ENCODE results near the gene SMAP1. TPM values are rescaled to one million over a fixed set of nuclear protein-coding genes. Genes with fewer than 3 reads are reported as not detected.

Gene SMAP1
- total RNA-seq, 1 experiment from 2014 or later = 46.7 TPM

DNA sequence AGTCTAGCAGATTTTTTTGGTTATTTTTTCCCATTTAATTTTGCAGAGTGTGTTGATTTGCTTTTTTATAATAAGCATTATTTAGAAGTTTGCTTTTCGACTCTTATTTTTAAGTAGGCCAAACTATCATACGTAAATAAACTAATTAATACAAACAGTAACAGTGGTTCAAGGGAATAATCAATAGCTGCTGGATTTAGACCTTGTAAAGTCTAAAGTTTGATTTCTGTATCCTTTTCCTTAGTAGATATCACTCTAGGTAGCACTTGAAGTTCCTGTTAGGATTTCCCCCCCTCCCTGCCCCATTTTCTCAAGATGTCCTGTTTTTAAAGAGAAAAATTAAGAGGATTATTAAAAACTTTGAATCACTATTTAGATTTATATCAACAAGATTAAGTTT, 153.1 kb downstream of the SMAP1 start:
- in situ Hi-C loops (cut with HindIII; ENCODE audit: low sequenced_read_pairs) = no loop called here
- no peak for DNase-seq (ENCODE audit: low spot score)

DNA sequence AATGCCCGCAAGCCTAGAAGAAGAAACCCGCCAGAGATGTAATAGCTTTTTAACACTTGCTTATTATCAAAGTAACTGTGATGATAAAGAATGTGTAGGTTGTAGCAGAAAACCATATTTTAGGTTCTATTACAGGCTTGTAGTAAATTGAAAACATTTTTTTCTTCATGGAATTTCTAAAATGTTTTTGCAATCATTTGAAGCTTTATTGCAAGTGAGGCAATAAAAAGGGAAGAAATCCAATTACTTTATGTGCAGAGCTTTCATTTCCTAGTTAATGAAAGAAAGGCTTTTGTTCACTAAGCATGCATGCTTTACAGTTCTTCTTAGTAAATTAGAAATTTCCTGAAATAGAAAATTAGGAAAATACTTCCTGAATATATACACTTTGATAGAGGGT, 154.1 kb downstream of the SMAP1 start:
- in situ Hi-C loops (cut with HindIII; ENCODE audit: low sequenced_read_pairs) = no loop called here
- DNase-seq (ENCODE audit: low spot score) = no peak

GRCh38 chr6:70823651-70824050, 156.0 kb downstream of the SMAP1 start:
- in situ Hi-C loops (cut with HindIII; ENCODE audit: low sequenced_read_pairs) = no loop called here
- DNase-seq (ENCODE audit: low spot score) = no peak

DNA sequence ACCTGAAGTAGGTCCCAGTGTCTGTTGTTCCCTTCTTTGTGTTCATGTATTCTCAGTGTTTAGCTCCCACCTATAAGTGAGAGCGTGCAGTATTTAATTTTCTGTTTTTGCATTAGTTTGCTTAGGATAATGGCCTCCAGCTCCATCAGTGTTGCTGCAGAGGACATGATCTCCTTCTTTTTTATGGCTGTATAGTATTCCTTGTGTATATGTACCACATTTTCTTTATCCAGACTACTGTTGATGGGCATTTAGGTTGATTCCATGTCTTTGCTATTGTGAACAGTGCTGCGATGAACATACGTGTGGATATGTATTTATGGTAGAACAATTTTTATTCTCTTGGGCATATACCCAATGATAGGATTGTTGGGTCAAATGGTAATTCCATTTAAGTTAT, 163.7 kb downstream of the SMAP1 start:
- in situ Hi-C loops (cut with HindIII; ENCODE audit: low sequenced_read_pairs) = no loop called here
- DNase-seq (ENCODE audit: low spot score) = no peak

GRCh38 chr6:70834520-70834919, 166.8 kb downstream of the SMAP1 start:
- in situ Hi-C loops (cut with HindIII; ENCODE audit: low sequenced_read_pairs) = no loop called here
- DNase-seq (ENCODE audit: low spot score) = no peak

- in situ Hi-C loops (cut with HindIII; ENCODE audit: low sequenced_read_pairs) = no loop called here
These were observed 171.2 kb downstream of the SMAP1 start for GRCh38 chr6:70838907-70839285.

DNA sequence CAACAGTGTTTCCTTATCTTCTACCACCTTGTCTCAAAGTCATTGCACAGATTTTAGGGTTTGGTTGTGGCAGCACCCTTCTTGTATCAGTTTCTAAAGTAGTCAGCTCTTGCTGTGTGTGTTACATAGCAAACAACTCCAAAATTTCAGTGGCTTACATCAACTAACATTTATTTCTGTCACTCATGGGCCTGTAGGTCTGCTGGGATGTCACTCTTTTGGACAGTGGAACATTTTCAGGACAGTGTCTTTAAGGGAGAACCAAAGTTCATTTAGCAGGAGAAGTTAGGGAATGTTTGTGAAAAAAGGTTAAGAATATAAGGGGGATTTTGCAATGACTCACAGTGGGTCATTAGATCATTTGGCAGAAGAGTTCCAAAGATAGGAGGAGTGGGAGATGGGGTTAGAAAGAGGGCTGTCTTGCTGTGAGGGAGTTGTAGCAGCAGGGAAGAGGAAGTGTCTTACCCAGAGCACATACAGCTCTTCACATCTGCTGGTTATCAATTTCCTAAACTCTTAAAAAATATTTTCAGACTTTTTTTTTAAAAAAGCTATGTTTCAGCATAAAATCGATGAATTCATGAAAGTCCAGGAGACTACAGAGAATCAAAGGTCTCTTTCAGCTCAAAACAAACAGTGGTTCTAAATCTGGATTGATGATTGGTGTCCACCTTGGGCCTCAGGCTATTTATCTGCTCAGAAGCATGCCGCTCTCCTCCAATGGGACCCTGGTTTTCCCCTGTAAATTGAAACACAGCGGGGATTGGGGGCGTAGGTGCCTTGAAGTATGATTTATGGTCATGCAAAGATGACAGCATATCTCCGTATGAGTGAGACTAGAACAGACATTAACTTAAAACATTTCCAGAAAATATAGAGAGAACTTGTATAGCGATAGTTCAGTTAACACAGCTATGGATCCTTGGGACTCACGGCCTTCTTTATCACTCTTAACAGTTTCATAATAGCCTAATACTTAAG, 171.9 kb downstream of the SMAP1 start:
- DNase-seq (ENCODE audit: low spot score) = no peak
- in situ Hi-C loops (cut with HindIII; ENCODE audit: low sequenced_read_pairs) = no loop called here

More at GRCh38 chr6:70838907-70839285, 171.2 kb downstream of the SMAP1 start:
- DNase-seq (ENCODE audit: low spot score) = no peak

- in situ Hi-C loops (cut with HindIII; ENCODE audit: low sequenced_read_pairs) = no loop called here
- no peak for DNase-seq (ENCODE audit: low spot score)
These were observed 173.4 kb downstream of the SMAP1 start for GRCh38 chr6:70841112-70841511.

DNA sequence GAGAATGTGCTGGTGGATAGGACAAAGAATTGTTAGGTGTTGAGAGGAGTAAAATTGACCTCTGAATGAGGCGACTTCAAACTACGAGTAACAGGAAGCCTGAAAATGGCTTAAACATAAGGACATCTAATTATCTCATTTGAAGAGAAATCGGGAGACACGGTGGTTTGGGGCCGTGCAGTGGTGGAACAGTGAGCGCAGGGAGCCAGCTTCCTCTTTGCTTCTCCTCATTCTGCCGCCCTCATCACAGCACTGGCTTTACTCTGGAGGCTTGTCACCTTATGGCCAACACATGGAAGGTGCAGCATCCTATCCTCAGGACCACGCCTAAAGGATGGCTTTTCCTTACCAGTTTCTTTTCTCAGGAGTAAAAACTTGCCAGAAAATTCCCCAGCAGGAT, 174.9 kb downstream of the SMAP1 start:
- DNase-seq (ENCODE audit: low spot score) = no peak
- in situ Hi-C loops (cut with HindIII; ENCODE audit: low sequenced_read_pairs) = no loop called here

GRCh38 chr6:70843328-70843918, 175.7 kb downstream of the SMAP1 start:
- in situ Hi-C loops (cut with HindIII; ENCODE audit: low sequenced_read_pairs) = no loop called here
- DNase-seq (ENCODE audit: low spot score) = no peak

- no peak for DNase-seq (ENCODE audit: low spot score)
- in situ Hi-C loops (cut with HindIII; ENCODE audit: low sequenced_read_pairs) = no loop called here
These were observed 176.6 kb downstream of the SMAP1 start for GRCh38 chr6:70844301-70844700.

GRCh38 chr6:70846207-70846835, 178.6 kb downstream of the SMAP1 start:
- DNase-seq (ENCODE audit: low spot score) = no peak
- in situ Hi-C loops (cut with HindIII; ENCODE audit: low sequenced_read_pairs) = no loop called here

GRCh38 chr6:70847106-70848084, 179.7 kb downstream of the SMAP1 start:
- DNase-seq (ENCODE audit: low spot score) = peak; percentile 66

GRCh38 chr6:70849348-70850069, 181.8 kb downstream of the SMAP1 start:
- in situ Hi-C loops (cut with HindIII; ENCODE audit: low sequenced_read_pairs) = no loop called here
- no peak for DNase-seq (ENCODE audit: low spot score)

More at GRCh38 chr6:70847106-70848084, 179.7 kb downstream of the SMAP1 start:
- in situ Hi-C loops (cut with HindIII; ENCODE audit: low sequenced_read_pairs) = no loop called here

- DNase-seq (ENCODE audit: low spot score) = no peak
- in situ Hi-C loops (cut with HindIII; ENCODE audit: low sequenced_read_pairs) = no loop called here
These were observed 185.1 kb downstream of the SMAP1 start for GRCh38 chr6:70852667-70853246.

- in situ Hi-C loops (cut with HindIII; ENCODE audit: low sequenced_read_pairs) = no loop called here
- no peak for DNase-seq (ENCODE audit: low spot score)
These were observed 189.8 kb downstream of the SMAP1 start for GRCh38 chr6:70857387-70858077.

DNA sequence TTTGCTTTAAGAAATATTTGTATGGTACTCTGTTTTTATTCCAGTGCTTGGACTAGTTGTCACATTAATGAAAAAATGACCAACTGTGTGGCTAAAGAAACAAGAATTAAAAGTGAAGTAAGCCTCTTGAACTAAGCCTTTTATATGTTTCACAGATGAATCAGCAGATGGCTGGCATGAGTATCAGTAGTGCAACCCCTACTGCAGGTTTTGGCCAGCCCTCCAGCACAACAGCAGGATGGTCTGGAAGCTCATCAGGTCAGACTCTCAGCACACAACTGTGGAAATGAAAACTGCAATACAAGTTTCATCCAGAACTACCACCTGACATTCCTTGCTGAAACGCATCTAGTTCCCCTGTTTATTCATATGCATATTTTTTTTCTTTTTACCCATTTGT, 192.4 kb downstream of the SMAP1 start:
- in situ Hi-C loops (cut with HindIII; ENCODE audit: low sequenced_read_pairs) = no loop called here
- DNase-seq (ENCODE audit: low spot score) = peak; percentile 79

All from G401 (cell line).